Measurements from ENCODE around the gene MESP2. TPM values are rescaled to one million over a fixed set of nuclear protein-coding genes. Genes with fewer than 3 reads are reported as not detected.

Gene MESP2
- total and polyA plus RNA-seq, 2 of the 13 experiments (the other 11 are each of a cell fraction or from before 2014, with no cell fraction given) = not detected

GRCh38 chr15:89809093-89809786 is 33.1 kb downstream of the MESP2 start (continued):
- TF ChIP-seq ZNF724P (CRISPR knock-in tag; IDR thresholded peaks at IDR 0.05; ENCODE audit: borderline replicate concordance) = no peak
- TF ChIP-seq TAF1 (CRISPR knock-in tag; IDR thresholded peaks at IDR 0.05) = peak; percentile 29; the same call in 1 of the 2 replicates
- TF ChIP-seq ZBTB7B (CRISPR knock-in tag; IDR thresholded peaks at IDR 0.05) = peak; percentile 98
- no peak for TF ChIP-seq FOXA1 (IDR thresholded peaks at IDR 0.05)
- TF ChIP-seq FOXA1 (CRISPR knock-in tag; IDR thresholded peaks at IDR 0.05) = peak; percentile 89
- 0 out of 2 replicates have a peak, but pooled peaks have one; percentile 60 for TF ChIP-seq ZNF296 (CRISPR knock-in tag; conservative IDR thresholded peaks at IDR 0.05)
- no peak for TF ChIP-seq NKX3-1 (CRISPR knock-in tag; IDR thresholded peaks at IDR 0.05)
- no peak; the same call in 1 of the 2 replicates for TF ChIP-seq ZNF678 (CRISPR knock-in tag; IDR thresholded peaks at IDR 0.05)
- TF ChIP-seq ZNF577 (CRISPR knock-in tag; IDR thresholded peaks at IDR 0.05; ENCODE audit: borderline replicate concordance, low read depth) = no peak
- TF ChIP-seq ZNF281 (CRISPR knock-in tag; IDR thresholded peaks at IDR 0.05; ENCODE audit: borderline replicate concordance) = no peak
- TF ChIP-seq ZNF749 (CRISPR knock-in tag; IDR thresholded peaks at IDR 0.05; ENCODE audit: borderline replicate concordance) = no peak
- no peak for TF ChIP-seq SSRP1 (CRISPR knock-in tag; IDR thresholded peaks at IDR 0.05)
- TF ChIP-seq ZNF550 (CRISPR knock-in tag; IDR thresholded peaks at IDR 0.05; ENCODE audit: borderline replicate concordance) = no peak
- TF ChIP-seq ZBTB39 (CRISPR knock-in tag; IDR thresholded peaks at IDR 0.05) = no peak
- no peak for TF ChIP-seq TP53 (CRISPR knock-in tag; conservative IDR thresholded peaks at IDR 0.05)
- TF ChIP-seq NCOA1 (CRISPR knock-in tag; IDR thresholded peaks at IDR 0.05) = no peak
- TF ChIP-seq TBP (CRISPR knock-in tag; IDR thresholded peaks at IDR 0.05) = no peak
- no peak for TF ChIP-seq KLF15 (CRISPR knock-in tag; IDR thresholded peaks at IDR 0.05; ENCODE audit: borderline replicate concordance)
- TF ChIP-seq ISL2 (CRISPR knock-in tag; IDR thresholded peaks at IDR 0.05) = peak; percentile 84
- TF ChIP-seq ZNF629 (CRISPR knock-in tag; conservative IDR thresholded peaks at IDR 0.05) = no peak
- no peak for TF ChIP-seq HCFC1 (IDR thresholded peaks at IDR 0.05; ENCODE audit: low read depth, low read length)
- peak; percentile 75; the same call in 1 of the 2 replicates for TF ChIP-seq ZNF510 (CRISPR knock-in tag; IDR thresholded peaks at IDR 0.05; ENCODE audit: low read depth)
- peak; percentile 85 for TF ChIP-seq BCL6 (CRISPR knock-in tag; IDR thresholded peaks at IDR 0.05)
- peak; percentile 86; the same call in 1 of the 2 replicates for TF ChIP-seq ZNF768 (CRISPR knock-in tag; IDR thresholded peaks at IDR 0.05)
- no peak for TF ChIP-seq SKI (IDR thresholded peaks at IDR 0.05; ENCODE audit: partially characterized antibody)
- TF ChIP-seq SMARCC2 (IDR thresholded peaks at IDR 0.05) = no peak
- no peak for TF ChIP-seq NR3C1 (CRISPR knock-in tag; IDR thresholded peaks at IDR 0.05)
